ENCODE measurements around the gene CELSR1.

CELSR1 gene

GRCh38 chr22:46374663-46375474 lies 162.6 kb downstream of the CELSR1 start:
- Histone ChIP-seq H2AFZ (ENCODE audit: low read length) (no peak overlapping the region), H3K4me2 (ENCODE audit: insufficient read depth, low read length, poor library complexity, severe bottlenecking) (no peak overlapping the region), H4K8ac (ENCODE audit: low read depth, low read length) (no peak overlapping the region), H3K79me1 (ENCODE audit: low read depth, low read length) (peaks cover 2% of the 10 kb centered on the region), H3K9ac (ENCODE audit: low read depth, low read length, poor library complexity) (no peak overlapping the region), H3K36me3 (replicated peaks in 1 of 2; ENCODE audit: control insufficient read depth in 2 of 2, insufficient read depth in 2 of 2, low read length in 2 of 2) (peaks cover 0 to 31% of the 10 kb centered on the region in 2 donors), H3K27me3 (ENCODE audit: control insufficient read depth in 3 of 3, insufficient read depth in 3 of 3, low read depth in 1 of 3, low read length in 3 of 3) (peaks cover 0 to 16% (median 0%) of the 10 kb centered on the region in 3 experiments), H3K27ac (replicated peaks; ENCODE audit: low read length) (no peak overlapping the region), H2BK120ac (ENCODE audit: low read depth, low read length) (no peak overlapping the region), H3K9me3 (replicated peaks in 1 of 2; ENCODE audit: control insufficient read depth in 2 of 2, insufficient read depth in 1 of 2, low read depth in 1 of 2, low read length in 2 of 2) (peaks cover 9 to 15% of the 10 kb centered on the region in 2 donors), H3K4me3 (ENCODE audit: low read length in 2 of 2) (no peak overlapping the region), H3K4me1 (ENCODE audit: control insufficient read depth in 2 of 2, insufficient read depth in 1 of 2, low read depth in 1 of 2, low read length in 2 of 2) (peaks cover 30 to 32% of the 10 kb centered on the region in 2 donors), H3K4ac (ENCODE audit: low read length) (no peak overlapping the region), H3K23ac (ENCODE audit: low read depth, low read length, poor library complexity) (no peak overlapping the region), H2BK15ac (ENCODE audit: low read length) (no peak overlapping the region), H2AK5ac (ENCODE audit: low read depth, low read length) (no peak overlapping the region), H4K91ac (ENCODE audit: low read depth, low read length, poor library complexity) (no peak overlapping the region), H2BK12ac (ENCODE audit: low read length) (no peak overlapping the region), H2BK5ac (ENCODE audit: low read length) (no peak overlapping the region), H3K18ac (ENCODE audit: low read length) (peak overlapping the region; percentile 78), H3K14ac (ENCODE audit: low read length) (peak overlapping the region; percentile 40)
- no CpG with 5 or more reads among the region's 38 CpGs for WGBS, 2 donors (ENCODE audit: extremely low coverage in 2 of 2, insufficient read length in 2 of 2, insufficient replicate concordance in 1 of 2)
- DNase-seq (ENCODE audit: low spot score): no peak

- Histone ChIP-seq H4K8ac (ENCODE audit: low read depth, low read length) (no peak overlapping the region), H3K36me3 (replicated peaks in 1 of 2; ENCODE audit: control insufficient read depth in 2 of 2, insufficient read depth in 2 of 2, low read length in 2 of 2) (peaks cover 0 to 31% of the 10 kb centered on the region in 2 donors), H2AFZ (ENCODE audit: low read length) (no peak overlapping the region), H2BK12ac (ENCODE audit: low read length) (no peak overlapping the region), H3K9me3 (replicated peaks in 1 of 2; ENCODE audit: control insufficient read depth in 2 of 2, insufficient read depth in 1 of 2, low read depth in 1 of 2, low read length in 2 of 2) (peaks cover 9 to 15% of the 10 kb centered on the region in 2 donors), H2BK5ac (ENCODE audit: low read length) (no peak overlapping the region), H3K23ac (ENCODE audit: low read depth, low read length, poor library complexity) (no peak overlapping the region), H3K27ac (replicated peaks; ENCODE audit: low read length) (no peak overlapping the region), H3K4ac (ENCODE audit: low read length) (no peak overlapping the region), H3K14ac (ENCODE audit: low read length) (no peak overlapping the region), H3K4me3 (ENCODE audit: low read length in 2 of 2) (no peak overlapping the region), H4K91ac (ENCODE audit: low read depth, low read length, poor library complexity) (no peak overlapping the region), H2BK15ac (ENCODE audit: low read length) (no peak overlapping the region), H3K18ac (ENCODE audit: low read length) (no peak overlapping the region), H3K4me1 (ENCODE audit: control insufficient read depth in 2 of 2, insufficient read depth in 1 of 2, low read depth in 1 of 2, low read length in 2 of 2) (peaks cover 23 to 24% of the 10 kb centered on the region in 2 donors), H2BK120ac (ENCODE audit: low read depth, low read length) (no peak overlapping the region), H2AK5ac (ENCODE audit: low read depth, low read length) (no peak overlapping the region), H3K9ac (ENCODE audit: low read depth, low read length, poor library complexity) (no peak overlapping the region), H3K79me1 (ENCODE audit: low read depth, low read length) (peaks cover 2% of the 10 kb centered on the region), H3K4me2 (ENCODE audit: insufficient read depth, low read length, poor library complexity, severe bottlenecking) (no peak overlapping the region), H3K27me3 (ENCODE audit: control insufficient read depth in 3 of 3, insufficient read depth in 3 of 3, low read depth in 1 of 3, low read length in 3 of 3) (peaks cover 0 to 8% (median 0%) of the 10 kb centered on the region in 3 experiments)
- no CpG with 5 or more reads among the region's 31 CpGs for WGBS, 2 donors (ENCODE audit: extremely low coverage in 2 of 2, insufficient read length in 2 of 2, insufficient replicate concordance in 1 of 2)
- no peak for DNase-seq (ENCODE audit: low spot score)
Observed at GRCh38 chr22:46373921-46374662, 163.3 kb downstream of the CELSR1 start.

- H3K79me1 ChIP-seq (ENCODE audit: low read depth, low read length): peaks cover 2% of the 10 kb centered on the region
- H4K8ac ChIP-seq (ENCODE audit: low read depth, low read length): no peak overlapping the region
- H2BK15ac ChIP-seq (ENCODE audit: low read length): no peak overlapping the region
- no peak overlapping the region for H2BK5ac ChIP-seq (ENCODE audit: low read length)
- no peak overlapping the region for H2AFZ ChIP-seq (ENCODE audit: low read length)
- no peak for DNase-seq (ENCODE audit: low spot score)
- H2BK12ac ChIP-seq (ENCODE audit: low read length): peak overlapping the region; percentile 42
- no CpG with 5 or more reads among the region's 8 CpGs for WGBS, 2 donors (ENCODE audit: extremely low coverage in 2 of 2, insufficient read length in 2 of 2, insufficient replicate concordance in 1 of 2)
- H3K9ac ChIP-seq (ENCODE audit: low read depth, low read length, poor library complexity): no peak overlapping the region
- no peak overlapping the region for H3K27ac ChIP-seq (replicated peaks; ENCODE audit: low read length)
- peak overlapping the region; percentile 71 for H2AK5ac ChIP-seq (ENCODE audit: low read depth, low read length)
- H3K4ac ChIP-seq (ENCODE audit: low read length): no peak overlapping the region
- H3K27me3 ChIP-seq (ENCODE audit: control insufficient read depth in 3 of 3, insufficient read depth in 3 of 3, low read depth in 1 of 3, low read length in 3 of 3): peaks cover 0 to 5% (median 0%) of the 10 kb centered on the region in 3 experiments
- H2BK120ac ChIP-seq (ENCODE audit: low read depth, low read length): no peak overlapping the region
- peaks cover 9 to 15% of the 10 kb centered on the region in 2 donors for H3K9me3 ChIP-seq (replicated peaks in 1 of 2; ENCODE audit: control insufficient read depth in 2 of 2, insufficient read depth in 1 of 2, low read depth in 1 of 2, low read length in 2 of 2)
- H3K36me3 ChIP-seq (replicated peaks in 1 of 2; ENCODE audit: control insufficient read depth in 2 of 2, insufficient read depth in 2 of 2, low read length in 2 of 2): peaks cover 0 to 31% of the 10 kb centered on the region in 2 donors
- peaks cover 14 to 15% of the 10 kb centered on the region in 2 donors for H3K4me1 ChIP-seq (ENCODE audit: control insufficient read depth in 2 of 2, insufficient read depth in 1 of 2, low read depth in 1 of 2, low read length in 2 of 2)
- H3K4me2 ChIP-seq (ENCODE audit: insufficient read depth, low read length, poor library complexity, severe bottlenecking): no peak overlapping the region
- H3K14ac ChIP-seq (ENCODE audit: low read length): peak overlapping the region; percentile 17
- H4K91ac ChIP-seq (ENCODE audit: low read depth, low read length, poor library complexity): no peak overlapping the region
- no peak overlapping the region for H3K4me3 ChIP-seq (ENCODE audit: low read length in 2 of 2)
- peak overlapping the region; percentile 71 for H3K18ac ChIP-seq (ENCODE audit: low read length)
- H3K23ac ChIP-seq (ENCODE audit: low read depth, low read length, poor library complexity): no peak overlapping the region
Observed at GRCh38 chr22:46373159-46373558, 164.3 kb downstream of the CELSR1 start.

GRCh38 chr22:46372686-46373085 lies 164.7 kb downstream of the CELSR1 start:
- Histone ChIP-seq H4K91ac (ENCODE audit: low read depth, low read length, poor library complexity) (no peak overlapping the region), H3K27me3 (ENCODE audit: control insufficient read depth in 3 of 3, insufficient read depth in 3 of 3, low read depth in 1 of 3, low read length in 3 of 3) (peaks cover 0 to 5% (median 0%) of the 10 kb centered on the region in 3 experiments), H3K9ac (ENCODE audit: low read depth, low read length, poor library complexity) (no peak overlapping the region), H3K18ac (ENCODE audit: low read length) (peak overlapping the region; percentile 71), H2AFZ (ENCODE audit: low read length) (no peak overlapping the region), H3K4me1 (ENCODE audit: control insufficient read depth in 2 of 2, insufficient read depth in 1 of 2, low read depth in 1 of 2, low read length in 2 of 2) (peaks cover 10 to 16% of the 10 kb centered on the region in 2 donors), H3K23ac (ENCODE audit: low read depth, low read length, poor library complexity) (no peak overlapping the region), H3K14ac (ENCODE audit: low read length) (peak overlapping the region; percentile 17), H4K8ac (ENCODE audit: low read depth, low read length) (no peak overlapping the region), H2BK12ac (ENCODE audit: low read length) (peak overlapping the region; percentile 42), H3K9me3 (replicated peaks in 1 of 2; ENCODE audit: control insufficient read depth in 2 of 2, insufficient read depth in 1 of 2, low read depth in 1 of 2, low read length in 2 of 2) (peaks cover 9 to 15% of the 10 kb centered on the region in 2 donors), H3K36me3 (replicated peaks in 1 of 2; ENCODE audit: control insufficient read depth in 2 of 2, insufficient read depth in 2 of 2, low read length in 2 of 2) (peaks cover 0 to 31% of the 10 kb centered on the region in 2 donors), H3K79me1 (ENCODE audit: low read depth, low read length) (peaks cover 2% of the 10 kb centered on the region), H3K4ac (ENCODE audit: low read length) (no peak overlapping the region), H3K4me3 (ENCODE audit: low read length in 2 of 2) (no peak overlapping the region), H2BK120ac (ENCODE audit: low read depth, low read length) (peak overlapping the region; percentile 74), H2BK5ac (ENCODE audit: low read length) (no peak overlapping the region), H2AK5ac (ENCODE audit: low read depth, low read length) (peak overlapping the region; percentile 71), H3K4me2 (ENCODE audit: insufficient read depth, low read length, poor library complexity, severe bottlenecking) (no peak overlapping the region), H3K27ac (replicated peaks; ENCODE audit: low read length) (no peak overlapping the region), H2BK15ac (ENCODE audit: low read length) (no peak overlapping the region)
- WGBS, 2 donors (ENCODE audit: extremely low coverage in 2 of 2, insufficient read length in 2 of 2, insufficient replicate concordance in 1 of 2): no CpG with 5 or more reads among the region's 18 CpGs
- DNase-seq (ENCODE audit: low spot score): no peak

All from neuronal stem cell (in vitro differentiated cells).